GM10266 (cell line): ENCODE data around the gene KCNA1.

Source experiments
- DNase-seq: peaks from one replicate; pipeline ENCODE4 v3.0.0; 2012; ENCODE audit errors: extremely low spot score
- CTCF ChIP-seq: IDR thresholded peaks from 2 replicates; pipeline ENCODE4 v1.5.1; 2012; ENCODE audit warnings: mild to moderate bottlenecking, low read depth; ENCODE audit not compliant: control insufficient read depth, insufficient read depth; ENCODE audit errors: missing control alignments

KCNA1 gene

GRCh38 chr12:4954621-4955354 is 45.1 kb downstream of the KCNA1 start:
- TF ChIP-seq CTCF, result no peak
- DNase-seq, result peak; percentile 13

GRCh38 chr12:4956054-4956453 is 46.3 kb downstream of the KCNA1 start:
- no peak for TF ChIP-seq CTCF
- DNase-seq, result no peak

- no peak for DNase-seq
- TF ChIP-seq CTCF, result no peak
These were observed 47.3 kb downstream of the KCNA1 start for GRCh38 chr12:4956968-4957367.

- TF ChIP-seq CTCF, result no peak
- no peak for DNase-seq
These were observed 48.1 kb downstream of the KCNA1 start for GRCh38 chr12:4957761-4958160.

GRCh38 chr12:4958697-4959375 is 49.1 kb downstream of the KCNA1 start:
- DNase-seq, result no peak

GRCh38 chr12:4959381-4959780 is 49.7 kb downstream of the KCNA1 start:
- no peak for TF ChIP-seq CTCF
- no peak for DNase-seq

More at GRCh38 chr12:4958697-4959375, 49.1 kb downstream of the KCNA1 start:
- no peak for TF ChIP-seq CTCF

- TF ChIP-seq CTCF, result no peak
- DNase-seq, result no peak
These were observed 50.3 kb downstream of the KCNA1 start for GRCh38 chr12:4960030-4960429.
